Erythroblast (primary cell): ENCODE data around the gene ARHGEF25.

Experiments
- GATA1 ChIP-seq: IDR thresholded peaks from 2 replicates; pipeline ENCODE4 v1.6.1; 2011; ENCODE audit warnings: low read depth, mild to moderate bottlenecking, control low read depth, low read length, moderate library complexity
- POLR2A ChIP-seq: IDR thresholded peaks from 2 replicates; pipeline ENCODE4 v1.6.1; 2011; ENCODE audit warnings: mild to moderate bottlenecking, low read length

DNA sequence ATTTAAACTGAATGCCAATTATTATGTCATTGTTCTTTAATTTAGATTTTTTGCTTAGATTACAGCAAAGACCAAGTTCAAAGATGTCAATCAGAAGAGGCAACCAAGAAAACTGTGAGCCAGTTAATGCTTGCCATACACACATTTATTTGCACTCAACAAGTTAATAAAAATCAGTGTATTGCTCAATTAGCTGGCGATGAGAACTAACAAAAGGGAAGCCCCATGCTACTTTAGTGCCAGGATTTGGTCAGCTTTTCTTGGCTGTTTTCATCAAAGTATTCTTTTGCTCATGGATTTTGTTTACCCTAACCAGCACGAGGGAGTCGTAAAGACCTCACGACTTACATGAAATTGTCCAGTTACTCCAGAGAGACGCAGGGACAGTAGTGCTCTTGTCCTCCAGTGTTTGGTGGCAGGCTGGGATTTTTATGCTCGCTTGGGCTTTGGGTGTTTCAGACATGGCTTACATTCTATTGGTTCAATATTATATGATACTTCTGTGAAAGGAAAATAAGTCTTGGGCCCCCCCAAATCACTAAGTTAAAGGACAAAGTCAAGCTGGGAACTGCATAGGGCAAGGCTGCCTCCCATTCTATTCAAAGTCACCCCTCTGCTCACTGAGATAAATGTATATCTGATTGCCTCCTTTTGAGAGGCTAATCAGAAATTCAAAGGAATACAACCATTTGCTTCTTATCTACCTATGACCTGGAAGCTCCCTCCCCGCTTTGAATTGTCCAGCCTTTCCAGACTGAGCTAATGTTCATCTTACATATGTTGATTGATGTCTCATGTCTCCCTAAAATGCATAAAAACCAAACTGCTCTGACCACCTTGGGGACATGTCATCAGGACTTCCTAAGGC, 29.2 kb downstream of the ARHGEF25 start:
- TF ChIP-seq POLR2A (no peak), GATA1 (no peak)
